TTC549 (cell line): ENCODE results near the gene KCNK10.

ENCODE experiments used
- FAIRE-seq: peaks from 2 replicates; lab custom pipeline; 2012; peaks lifted over from hg19 to GRCh38; lab: Jason Lieb, UNC

The KCNK10 gene, protein sequence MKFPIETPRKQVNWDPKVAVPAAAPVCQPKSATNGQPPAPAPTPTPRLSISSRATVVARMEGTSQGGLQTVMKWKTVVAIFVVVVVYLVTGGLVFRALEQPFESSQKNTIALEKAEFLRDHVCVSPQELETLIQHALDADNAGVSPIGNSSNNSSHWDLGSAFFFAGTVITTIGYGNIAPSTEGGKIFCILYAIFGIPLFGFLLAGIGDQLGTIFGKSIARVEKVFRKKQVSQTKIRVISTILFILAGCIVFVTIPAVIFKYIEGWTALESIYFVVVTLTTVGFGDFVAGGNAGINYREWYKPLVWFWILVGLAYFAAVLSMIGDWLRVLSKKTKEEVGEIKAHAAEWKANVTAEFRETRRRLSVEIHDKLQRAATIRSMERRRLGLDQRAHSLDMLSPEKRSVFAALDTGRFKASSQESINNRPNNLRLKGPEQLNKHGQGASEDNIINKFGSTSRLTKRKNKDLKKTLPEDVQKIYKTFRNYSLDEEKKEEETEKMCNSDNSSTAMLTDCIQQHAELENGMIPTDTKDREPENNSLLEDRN

GRCh38 chr14:88323086-88323522 is at the start of gene KCNK10:
KCNK10 (minus strand) TSS chr14:88323269; CDS start chr14:88322798, 471 bp downstream.
- no peak for FAIRE-seq

DNA sequence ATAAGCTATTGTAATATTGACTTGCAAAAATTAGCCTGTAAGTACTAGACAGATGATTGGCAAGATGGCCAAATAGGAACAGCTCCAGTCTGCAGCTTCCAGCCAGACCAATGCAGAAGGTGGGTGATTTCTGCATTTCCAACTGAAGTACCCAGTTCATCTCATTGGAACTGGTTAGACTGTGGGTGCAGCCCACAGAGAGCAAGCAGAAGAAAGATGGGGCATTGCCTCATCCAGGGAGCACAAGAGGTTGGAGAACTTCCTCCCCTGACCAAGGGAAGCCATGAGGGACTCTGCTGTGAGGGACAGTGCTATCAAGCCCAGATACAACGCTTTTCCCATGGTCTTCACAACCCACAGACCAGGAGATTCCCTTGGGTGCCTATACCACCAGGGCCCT is 46.4 kb upstream of the KCNK10 start:
- FAIRE-seq, result no peak

DNA sequence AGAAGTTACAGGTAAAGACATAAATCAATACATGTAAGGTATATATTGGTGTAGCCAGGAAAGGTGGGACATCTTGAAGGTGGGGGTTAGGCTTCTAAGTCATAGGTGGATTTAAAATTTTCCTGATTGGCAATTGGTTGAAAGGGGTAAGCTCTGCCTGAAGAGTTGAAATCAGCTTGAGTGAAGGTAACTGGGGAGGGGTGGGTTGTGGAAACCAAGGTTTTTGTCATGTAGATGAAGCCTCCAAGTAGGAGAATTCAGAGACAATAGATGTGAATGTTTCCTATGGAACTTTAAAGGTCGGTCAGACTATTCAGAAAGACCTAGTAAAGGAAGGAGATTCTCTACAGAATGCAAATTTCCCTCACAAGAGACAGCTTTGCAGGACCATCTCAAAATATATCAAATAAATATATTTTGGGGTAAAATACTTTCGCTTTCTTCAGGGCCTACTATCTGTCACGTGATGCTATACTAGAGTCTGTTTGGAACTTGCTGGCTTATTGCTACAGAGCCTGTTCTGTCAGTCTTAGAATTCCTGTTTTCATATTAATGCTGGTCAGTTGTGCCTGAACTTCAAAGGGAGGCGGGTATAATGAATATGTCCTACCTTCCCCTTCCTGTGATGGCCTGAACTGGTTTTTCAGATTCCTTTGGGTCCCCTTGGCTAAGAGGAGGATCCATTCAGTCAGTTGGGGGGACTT is 41.8 kb upstream of the KCNK10 start:
- FAIRE-seq, result no peak

DNA sequence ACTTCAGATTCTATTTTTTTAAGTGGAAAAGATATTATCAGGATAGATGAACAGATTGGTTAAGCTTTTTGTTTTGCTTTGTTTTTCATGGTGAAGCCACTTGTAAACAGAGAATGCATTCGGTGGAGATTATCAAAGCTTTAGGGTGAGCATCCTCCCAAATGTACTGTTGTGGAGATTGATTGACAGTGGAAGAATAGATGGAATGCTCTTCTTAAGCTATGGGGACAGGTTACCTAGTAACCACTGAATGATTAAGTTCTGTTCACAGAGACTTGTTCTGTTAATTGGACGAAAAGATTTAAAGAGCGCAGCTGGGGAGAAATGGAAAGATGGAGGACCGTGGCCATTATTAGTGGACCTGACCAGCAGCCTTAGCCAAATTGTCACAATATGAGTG is 40.6 kb upstream of the KCNK10 start:
- no peak for FAIRE-seq

- FAIRE-seq, result no peak
Measured at GRCh38 chr14:88359500-88359899, 36.4 kb upstream of the KCNK10 start.

DNA sequence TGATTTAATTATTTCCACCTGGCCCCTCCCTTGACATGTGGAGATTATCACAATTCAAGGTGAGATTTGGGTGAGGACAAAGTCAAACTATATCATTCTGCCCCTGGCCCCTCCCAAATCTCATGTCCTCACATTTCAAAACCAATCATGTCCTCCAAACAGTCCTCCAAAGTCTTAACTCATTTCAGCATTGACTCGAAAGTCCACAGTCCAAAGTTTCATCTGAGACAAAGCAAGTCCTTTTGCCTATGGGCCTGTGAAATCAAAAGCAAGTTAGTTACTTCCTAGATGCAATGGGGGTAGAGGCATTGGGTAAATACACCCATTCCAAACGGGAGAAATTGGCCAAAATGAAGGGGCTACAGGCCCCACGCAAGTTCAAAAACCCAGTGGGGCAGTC is 31.3 kb upstream of the KCNK10 start:
- FAIRE-seq, result no peak

DNA sequence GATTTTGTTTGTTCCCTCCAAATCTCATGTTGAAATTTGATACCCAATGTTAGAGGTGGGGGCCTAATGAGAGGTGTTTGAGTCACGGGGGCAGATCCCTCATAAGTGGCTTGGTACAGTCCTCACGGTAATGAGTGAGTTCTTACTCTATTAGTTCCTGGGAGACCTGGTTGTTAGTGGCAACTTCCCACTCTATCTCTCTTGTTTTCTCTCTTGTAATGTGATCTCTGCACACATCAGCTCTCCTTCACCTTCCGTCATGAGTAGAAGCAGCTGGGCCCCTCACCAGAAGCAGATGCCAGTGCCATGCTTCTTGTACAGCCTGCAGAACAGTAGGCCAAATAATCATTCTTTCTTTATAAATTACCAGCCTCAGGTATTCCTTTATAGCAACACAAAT is 29.6 kb upstream of the KCNK10 start:
- FAIRE-seq, result no peak

DNA sequence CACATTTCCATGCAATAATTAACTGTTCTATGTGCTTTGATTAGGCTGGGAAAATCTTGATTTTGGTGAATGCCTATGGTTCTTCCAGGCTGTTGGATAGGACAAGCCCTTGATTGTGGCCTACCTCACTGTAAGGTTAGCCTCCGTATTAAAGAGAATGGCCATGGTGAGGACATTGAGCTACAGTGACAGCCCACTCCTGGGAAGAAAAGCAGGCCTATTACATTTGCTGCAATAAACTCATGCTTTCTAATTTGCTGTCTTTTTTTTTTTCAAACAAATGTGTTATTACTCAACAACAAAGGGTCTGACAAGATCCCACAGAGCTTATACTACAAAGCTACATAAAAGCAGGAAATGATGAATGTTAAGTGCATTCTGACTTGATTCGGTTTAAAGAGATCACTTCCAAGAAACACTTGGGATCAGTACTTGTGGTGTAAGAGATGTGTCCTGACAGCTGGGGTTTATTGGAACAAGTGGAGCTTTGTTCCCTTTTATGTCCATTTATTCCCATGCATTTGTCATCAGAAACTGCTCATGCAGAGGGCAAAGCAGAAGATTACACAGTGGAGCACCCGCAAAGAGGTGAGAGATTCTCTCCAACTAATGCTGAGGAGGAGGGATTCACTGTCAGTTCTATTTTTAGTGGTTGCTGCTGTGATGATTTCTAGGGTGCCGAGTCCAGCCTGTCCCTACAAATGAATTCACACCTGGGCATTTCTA is 29.1 kb upstream of the KCNK10 start:
- no peak for FAIRE-seq

- FAIRE-seq, result no peak
Measured at GRCh38 chr14:88348546-88348945, 25.5 kb upstream of the KCNK10 start.

DNA sequence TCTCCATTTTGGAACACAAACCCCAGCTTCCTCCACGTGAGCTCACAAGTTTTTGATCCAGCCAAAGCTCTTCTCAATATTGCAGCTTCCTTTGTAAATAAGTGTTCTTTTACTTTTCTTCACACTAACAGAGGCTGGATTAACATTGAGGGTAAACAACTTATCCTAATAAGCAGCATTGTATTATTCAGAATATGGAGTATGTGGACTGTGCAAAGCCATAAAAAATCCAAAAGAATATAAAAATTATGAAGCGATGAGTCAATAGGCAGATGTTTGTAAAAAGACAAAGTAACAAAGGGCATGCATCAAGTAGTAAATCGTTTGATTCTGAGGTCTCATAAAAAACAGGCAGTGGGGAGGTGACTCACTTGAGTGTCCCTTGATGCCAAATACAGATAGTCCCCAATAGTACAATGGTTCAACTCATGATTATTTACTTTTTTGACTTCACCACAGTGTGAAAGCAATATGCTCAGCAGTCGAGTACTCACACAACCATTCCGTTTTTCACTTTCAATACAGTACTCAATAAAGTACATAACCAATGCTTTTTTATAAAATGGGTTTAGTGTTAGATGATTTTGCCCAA is 23.1 kb upstream of the KCNK10 start:
- no peak for FAIRE-seq

- FAIRE-seq, result no peak
Measured at GRCh38 chr14:88342980-88343379, 19.9 kb upstream of the KCNK10 start.

- FAIRE-seq, result peak; percentile 97
Measured at GRCh38 chr14:88340357-88340756, 17.3 kb upstream of the KCNK10 start.

DNA sequence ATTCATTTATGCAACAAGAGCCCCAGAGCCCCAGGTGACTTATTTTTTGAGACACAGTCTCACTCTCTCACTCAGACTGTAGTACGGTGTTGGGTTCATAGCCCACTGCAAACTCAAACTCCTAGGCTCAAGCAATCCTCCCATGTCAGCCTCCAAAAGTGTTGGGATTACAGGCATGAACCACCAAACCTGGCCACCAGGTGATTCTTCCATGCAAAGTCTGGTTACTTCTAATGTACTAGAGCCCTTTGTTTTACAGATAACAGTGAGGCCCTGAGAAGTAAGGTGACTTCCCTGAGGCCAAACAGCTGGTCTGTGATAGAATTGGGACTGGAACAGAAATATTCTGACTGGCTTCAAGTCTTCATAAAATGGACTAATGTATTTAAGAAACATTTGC is 10.0 kb upstream of the KCNK10 start:
- no peak for FAIRE-seq

- FAIRE-seq, result no peak
Measured at GRCh38 chr14:88327497-88327896, 4.4 kb upstream of the KCNK10 start.

- no peak for FAIRE-seq
Measured at GRCh38 chr14:88326352-88327103, 3.5 kb upstream of the KCNK10 start.

- FAIRE-seq, result no peak
Measured at GRCh38 chr14:88325883-88326282, 2.8 kb upstream of the KCNK10 start.

GRCh38 chr14:88324930-88325329 is 1.9 kb upstream of the KCNK10 start:
- no peak for FAIRE-seq

DNA sequence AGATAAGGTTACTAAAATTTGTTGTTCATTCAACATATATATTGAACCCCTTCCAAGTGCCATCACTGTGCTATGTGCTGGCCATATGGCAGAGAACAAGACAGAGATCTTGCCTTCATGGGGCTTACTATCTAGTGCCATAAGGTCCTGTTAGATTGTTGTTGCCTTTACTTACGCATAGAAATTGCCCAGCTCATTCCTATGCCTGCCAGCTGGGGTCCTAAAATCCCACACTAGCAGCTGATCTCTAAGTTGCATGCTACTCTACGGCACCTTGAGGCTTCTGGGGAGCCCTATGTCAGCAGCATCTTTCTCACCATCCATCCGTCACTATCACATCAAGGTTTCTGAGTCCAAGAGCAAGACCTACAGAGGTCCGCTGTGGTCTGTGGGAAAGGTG is 1.4 kb upstream of the KCNK10 start:
- no peak for FAIRE-seq

DNA sequence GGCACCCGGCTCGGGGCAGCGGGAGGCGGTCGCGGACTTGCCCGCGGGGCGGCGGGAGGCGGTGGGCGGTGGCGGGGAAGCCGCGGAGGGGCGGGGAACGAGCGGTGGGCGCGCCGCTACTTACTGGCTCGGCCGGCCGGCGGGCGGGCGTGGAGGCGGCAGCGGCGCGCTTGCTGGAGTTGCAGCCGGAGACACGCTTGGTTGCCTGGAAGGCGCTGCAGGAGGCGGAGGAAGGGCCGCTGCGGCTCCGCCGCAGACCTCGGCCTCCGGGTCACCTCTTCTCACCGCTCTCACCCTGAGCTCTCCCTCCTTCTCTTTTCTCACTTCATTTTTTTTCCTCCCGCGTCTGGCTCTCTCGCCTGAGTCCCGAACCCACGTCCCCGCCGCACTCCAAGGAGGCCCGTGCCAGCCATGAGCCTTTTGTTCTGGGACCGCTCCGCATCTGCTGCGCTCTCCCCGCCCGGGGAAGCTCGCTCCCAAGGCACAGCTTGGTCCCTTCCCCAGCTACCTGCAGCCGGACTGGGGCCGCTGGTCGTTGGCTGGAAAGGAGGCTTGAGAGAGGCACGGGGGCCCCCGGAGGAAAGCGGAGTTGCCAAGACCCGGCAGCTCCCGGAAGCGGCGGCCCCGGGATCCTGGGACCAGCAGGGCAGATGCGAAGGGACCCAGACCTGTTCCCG is 592 bp upstream of the KCNK10 start:
- FAIRE-seq, result no peak

- no peak for FAIRE-seq
Measured at GRCh38 chr14:88322504-88323085, 474 bp downstream of the KCNK10 start.
